GM23338 (cell line): ENCODE measurements around the gene SLX9. TPM values are rescaled to one million over a fixed set of nuclear protein-coding genes. Genes with fewer than 3 reads are reported as not detected.

Experiments used
- ATAC-seq: fragments of 200-7000 bp; cut with Tn5 transposase; 3 replicates; pipeline ENCODE4 v1.9.1; 2020
- DNase-seq: peaks from one replicate; pipeline ENCODE4 v3.0.0-alpha.2; 2015; ENCODE audit warnings: low spot score
- H2AFZ ChIP-seq: fragments of 200-600 bp; sonication (generic); 2 replicates; pipeline ENCODE4 v1.8.0; 2016; ENCODE audit warnings: antibody characterized with exemption, mild to moderate bottlenecking, moderate library complexity
- H3F3A ChIP-seq: fragments of 200-600 bp; sonication (generic); replicated peaks from 2 replicates; pipeline ENCODE4 v1.8.0; 2017; ENCODE audit warnings: antibody characterized with exemption, mixed run types, low read depth
- H3K27ac ChIP-seq: fragments of 200-600 bp; sonication (generic); 2 replicates; pipeline ENCODE4 v1.6.1; 2016; ENCODE audit warnings: low read depth
- H3K27me3 ChIP-seq: fragments of 200-600 bp; sonication (generic); 2 replicates; pipeline ENCODE4 v1.8.0; 2016; ENCODE audit warnings: mild to moderate bottlenecking, mixed run types, moderate library complexity; ENCODE audit not compliant: insufficient read depth
- H3K36me3 ChIP-seq: fragments of 200-600 bp; sonication (generic); 2 replicates; pipeline ENCODE4 v1.8.0; 2016; ENCODE audit warnings: mild to moderate bottlenecking; ENCODE audit not compliant: insufficient read depth
- H3K4me1 ChIP-seq: fragments of 200-600 bp; sonication (generic); 2 replicates; pipeline ENCODE4 v1.8.0; 2016; ENCODE audit warnings: mild to moderate bottlenecking, moderate library complexity; ENCODE audit not compliant: insufficient read depth
- H3K4me2 ChIP-seq: fragments of 200-600 bp; sonication (generic); 2 replicates; pipeline ENCODE4 v1.7.1; 2017; ENCODE audit warnings: mixed run types
- H3K4me3 ChIP-seq: fragments of 200-600 bp; sonication (generic); 2 replicates; pipeline ENCODE4 v1.6.1; 2016; ENCODE audit warnings: mixed run types
- H3K79me2 ChIP-seq: fragments of 200-600 bp; sonication (generic); replicated peaks from 2 replicates; pipeline ENCODE4 v1.8.0; 2017; ENCODE audit warnings: mild to moderate bottlenecking; ENCODE audit not compliant: insufficient read depth
- H3K9me2 ChIP-seq: fragments of 200-600 bp; sonication (generic); 2 replicates; pipeline ENCODE4 v1.8.0; 2017; ENCODE audit not compliant: insufficient read depth
- H4K20me1 ChIP-seq: fragments of 200-600 bp; sonication (generic); replicated peaks from 2 replicates; pipeline ENCODE4 v1.8.0; 2017; ENCODE audit warnings: mild to moderate bottlenecking; ENCODE audit not compliant: insufficient read depth
- H3K27ac Mint-ChIP-seq: 2 replicates; pipeline ENCODE4 v1.8.0; 2020; ENCODE audit warnings: inconsistent platforms, mild to moderate bottlenecking, moderate library complexity, mixed read lengths
- H3K27me3 Mint-ChIP-seq: 3 replicates; pipeline ENCODE4 v1.8.0; 2022; ENCODE audit warnings: low read depth, mild to moderate bottlenecking, moderate library complexity, mixed read lengths, inconsistent platforms; ENCODE audit not compliant: insufficient read depth, poor library complexity
- H3K36me3 Mint-ChIP-seq: 3 replicates; pipeline ENCODE4 v1.8.0; 2021; ENCODE audit warnings: low read depth, mild to moderate bottlenecking, inconsistent platforms, moderate library complexity, mixed read lengths
- H3K4me1 Mint-ChIP-seq: 3 replicates; pipeline ENCODE4 v1.8.0; 2020; ENCODE audit warnings: mild to moderate bottlenecking, inconsistent platforms, mixed read lengths
- H3K4me3 Mint-ChIP-seq: 3 replicates; pipeline ENCODE4 v1.8.0; 2021; ENCODE audit warnings: moderate library complexity, mild to moderate bottlenecking, inconsistent platforms, mixed read lengths
- H3K9me3 Mint-ChIP-seq: 3 replicates; pipeline ENCODE4 v1.8.0; 2020; ENCODE audit warnings: moderate library complexity, mild to moderate bottlenecking, inconsistent platforms, mixed read lengths
- CREB1 ChIP-seq: fragments of 250-450 bp; sonication (Bioruptor Pico); IDR thresholded peaks from 2 replicates; pipeline ENCODE4 v1.5.0; 2020; ENCODE audit warnings: low read depth, mild to moderate bottlenecking, moderate library complexity
- EZH2 ChIP-seq: fragments of 200-600 bp; sonication (generic); IDR thresholded peaks from one replicate; pipeline ENCODE4 v1.8.0; 2017; ENCODE audit warnings: antibody characterized with exemption, mild to moderate bottlenecking, low read depth; ENCODE audit not compliant: unreplicated experiment
- EZH2phosphoT487 ChIP-seq: fragments of 200-600 bp; sonication (generic); IDR thresholded peaks from one replicate; pipeline ENCODE4 v1.8.1; 2018; ENCODE audit warnings: antibody characterized with exemption; ENCODE audit not compliant: unreplicated experiment
- JUNB ChIP-seq: IDR thresholded peaks from one replicate; pipeline ENCODE4 v1.6.1; 2016; ENCODE audit warnings: antibody characterized with exemption; ENCODE audit not compliant: unreplicated experiment
- NANOG ChIP-seq: IDR thresholded peaks from 2 replicates; pipeline ENCODE4 v1.6.1; 2016; ENCODE audit warnings: antibody characterized with exemption, borderline replicate concordance
- POLR2AphosphoS5 ChIP-seq: IDR thresholded peaks from 2 replicates; pipeline ENCODE4 v1.6.1; 2016; ENCODE audit warnings: antibody characterized with exemption, low read depth
- STAT1 ChIP-seq: IDR thresholded peaks from one replicate; pipeline ENCODE4 v1.6.1; 2016; ENCODE audit warnings: antibody characterized with exemption; ENCODE audit not compliant: unreplicated experiment
- ZNF114 ChIP-seq: fragments of 250-450 bp; sonication (Bioruptor Pico); IDR thresholded peaks from 2 replicates; pipeline ENCODE4 v1.5.0; 2020; ENCODE audit warnings: mild to moderate bottlenecking, moderate library complexity
- ZNF331 ChIP-seq: fragments of 250-450 bp; sonication (Bioruptor Pico); IDR thresholded peaks from 2 replicates; pipeline ENCODE4 v1.5.0; 2020; ENCODE audit warnings: low read depth, mild to moderate bottlenecking, moderate library complexity
- polyA plus RNA-seq: library from polyadenylated mRNA; unstranded; fragments of >200 nt; fragmentation: Nextera tagmentation; extraction: Ambion mirVana; gene quantifications from 2 replicates; pipeline ENCODE4 v1.2.1, GENCODE V29; 2016
- total RNA-seq: library from RNA; depleted of rRNA; stranded (reverse); fragments of >200 nt; shearing (Covaris generic); gene quantifications from 2 replicates; pipeline ENCODE4 v1.2.3, GENCODE V29; 2014
- TF ChIP-seq, protein P1 (sequence below): fragments of 250-450 bp; sonication (Bioruptor Pico); IDR thresholded peaks from 2 replicates; pipeline ENCODE4 v1.5.0; 2020; ENCODE audit warnings: mild to moderate bottlenecking, moderate library complexity
- TF ChIP-seq, protein P2 (sequence below): IDR thresholded peaks from 2 replicates; pipeline ENCODE4 v1.6.1; 2016; ENCODE audit warnings: antibody characterized with exemption
- TF ChIP-seq, protein P3 (sequence below): IDR thresholded peaks from one replicate; pipeline ENCODE4 v1.6.1; 2018; ENCODE audit warnings: antibody characterized with exemption; ENCODE audit not compliant: unreplicated experiment
- TF ChIP-seq, protein P4 (sequence below), 2 experiments: fragments of 200-600 bp in 1 of 2; sonication (generic) in 1 of 2; conservative IDR thresholded peaks; 2 replicates each; pipeline versions ENCODE4 v1.5.1 to v1.6.1; 2016 to 2017; ENCODE audit warnings: antibody characterized with exemption in 2 of 2, low read depth in 2 of 2, mild to moderate bottlenecking in 2 of 2, moderate library complexity in 1 of 2

SLX9 gene
- total and polyA plus RNA-seq, 2 experiments from 2014 or later, result 41.5 to 46.9 TPM

DNA sequence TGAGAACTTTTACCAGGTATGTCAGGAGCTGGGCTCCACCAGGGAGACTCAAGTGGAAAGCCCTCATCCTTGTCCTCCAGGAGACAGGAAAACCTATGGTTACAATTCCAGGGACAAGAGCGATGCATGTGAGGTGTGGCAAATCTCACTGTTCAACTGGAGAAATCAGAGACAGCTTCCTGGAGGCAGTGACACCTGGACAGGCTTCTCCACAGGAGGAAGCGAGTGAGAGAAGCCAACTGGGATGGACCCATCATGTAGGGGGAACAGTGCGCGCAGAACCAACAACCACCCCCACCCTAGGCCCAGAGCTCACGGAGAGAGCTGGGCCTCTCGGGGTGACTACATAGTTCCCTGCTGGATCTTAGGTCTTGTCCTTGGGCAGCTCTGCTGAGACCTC is 5.6 kb upstream of the SLX9 start (continued):
- TF ChIP-seq, protein P1, sequence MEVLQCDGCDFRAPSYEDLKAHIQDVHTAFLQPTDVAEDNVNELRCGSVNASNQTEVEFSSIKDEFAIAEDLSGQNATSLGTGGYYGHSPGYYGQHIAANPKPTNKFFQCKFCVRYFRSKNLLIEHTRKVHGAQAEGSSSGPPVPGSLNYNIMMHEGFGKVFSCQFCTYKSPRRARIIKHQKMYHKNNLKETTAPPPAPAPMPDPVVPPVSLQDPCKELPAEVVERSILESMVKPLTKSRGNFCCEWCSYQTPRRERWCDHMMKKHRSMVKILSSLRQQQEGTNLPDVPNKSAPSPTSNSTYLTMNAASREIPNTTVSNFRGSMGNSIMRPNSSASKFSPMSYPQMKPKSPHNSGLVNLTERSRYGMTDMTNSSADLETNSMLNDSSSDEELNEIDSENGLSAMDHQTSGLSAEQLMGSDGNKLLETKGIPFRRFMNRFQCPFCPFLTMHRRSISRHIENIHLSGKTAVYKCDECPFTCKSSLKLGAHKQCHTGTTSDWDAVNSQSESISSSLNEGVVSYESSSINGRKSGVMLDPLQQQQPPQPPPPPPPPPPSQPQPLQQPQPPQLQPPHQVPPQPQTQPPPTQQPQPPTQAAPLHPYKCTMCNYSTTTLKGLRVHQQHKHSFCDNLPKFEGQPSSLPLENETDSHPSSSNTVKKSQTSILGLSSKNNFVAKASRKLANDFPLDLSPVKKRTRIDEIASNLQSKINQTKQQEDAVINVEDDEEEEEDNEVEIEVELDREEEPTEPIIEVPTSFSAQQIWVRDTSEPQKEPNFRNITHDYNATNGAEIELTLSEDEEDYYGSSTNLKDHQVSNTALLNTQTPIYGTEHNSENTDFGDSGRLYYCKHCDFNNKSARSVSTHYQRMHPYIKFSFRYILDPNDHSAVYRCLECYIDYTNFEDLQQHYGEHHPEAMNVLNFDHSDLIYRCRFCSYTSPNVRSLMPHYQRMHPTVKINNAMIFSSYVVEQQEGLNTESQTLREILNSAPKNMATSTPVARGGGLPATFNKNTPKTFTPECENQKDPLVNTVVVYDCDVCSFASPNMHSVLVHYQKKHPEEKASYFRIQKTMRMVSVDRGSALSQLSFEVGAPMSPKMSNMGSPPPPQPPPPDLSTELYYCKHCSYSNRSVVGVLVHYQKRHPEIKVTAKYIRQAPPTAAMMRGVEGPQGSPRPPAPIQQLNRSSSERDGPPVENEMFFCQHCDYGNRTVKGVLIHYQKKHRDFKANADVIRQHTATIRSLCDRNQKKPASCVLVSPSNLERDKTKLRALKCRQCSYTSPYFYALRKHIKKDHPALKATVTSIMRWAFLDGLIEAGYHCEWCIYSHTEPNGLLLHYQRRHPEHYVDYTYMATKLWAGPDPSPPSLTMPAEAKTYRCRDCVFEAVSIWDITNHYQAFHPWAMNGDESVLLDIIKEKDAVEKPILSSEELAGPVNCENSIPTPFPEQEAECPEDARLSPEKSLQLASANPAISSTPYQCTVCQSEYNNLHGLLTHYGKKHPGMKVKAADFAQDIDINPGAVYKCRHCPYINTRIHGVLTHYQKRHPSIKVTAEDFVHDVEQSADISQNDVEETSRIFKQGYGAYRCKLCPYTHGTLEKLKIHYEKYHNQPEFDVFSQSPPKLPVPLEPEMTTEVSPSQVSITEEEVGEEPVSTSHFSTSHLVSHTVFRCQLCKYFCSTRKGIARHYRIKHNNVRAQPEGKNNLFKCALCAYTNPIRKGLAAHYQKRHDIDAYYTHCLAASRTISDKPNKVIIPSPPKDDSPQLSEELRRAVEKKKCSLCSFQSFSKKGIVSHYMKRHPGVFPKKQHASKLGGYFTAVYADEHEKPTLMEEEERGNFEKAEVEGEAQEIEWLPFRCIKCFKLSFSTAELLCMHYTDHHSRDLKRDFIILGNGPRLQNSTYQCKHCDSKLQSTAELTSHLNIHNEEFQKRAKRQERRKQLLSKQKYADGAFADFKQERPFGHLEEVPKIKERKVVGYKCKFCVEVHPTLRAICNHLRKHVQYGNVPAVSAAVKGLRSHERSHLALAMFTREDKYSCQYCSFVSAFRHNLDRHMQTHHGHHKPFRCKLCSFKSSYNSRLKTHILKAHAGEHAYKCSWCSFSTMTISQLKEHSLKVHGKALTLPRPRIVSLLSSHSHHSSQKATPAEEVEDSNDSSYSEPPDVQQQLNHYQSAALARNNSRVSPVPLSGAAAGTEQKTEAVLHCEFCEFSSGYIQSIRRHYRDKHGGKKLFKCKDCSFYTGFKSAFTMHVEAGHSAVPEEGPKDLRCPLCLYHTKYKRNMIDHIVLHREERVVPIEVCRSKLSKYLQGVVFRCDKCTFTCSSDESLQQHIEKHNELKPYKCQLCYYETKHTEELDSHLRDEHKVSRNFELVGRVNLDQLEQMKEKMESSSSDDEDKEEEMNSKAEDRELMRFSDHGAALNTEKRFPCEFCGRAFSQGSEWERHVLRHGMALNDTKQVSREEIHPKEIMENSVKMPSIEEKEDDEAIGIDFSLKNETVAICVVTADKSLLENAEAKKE, result no peak

DNA sequence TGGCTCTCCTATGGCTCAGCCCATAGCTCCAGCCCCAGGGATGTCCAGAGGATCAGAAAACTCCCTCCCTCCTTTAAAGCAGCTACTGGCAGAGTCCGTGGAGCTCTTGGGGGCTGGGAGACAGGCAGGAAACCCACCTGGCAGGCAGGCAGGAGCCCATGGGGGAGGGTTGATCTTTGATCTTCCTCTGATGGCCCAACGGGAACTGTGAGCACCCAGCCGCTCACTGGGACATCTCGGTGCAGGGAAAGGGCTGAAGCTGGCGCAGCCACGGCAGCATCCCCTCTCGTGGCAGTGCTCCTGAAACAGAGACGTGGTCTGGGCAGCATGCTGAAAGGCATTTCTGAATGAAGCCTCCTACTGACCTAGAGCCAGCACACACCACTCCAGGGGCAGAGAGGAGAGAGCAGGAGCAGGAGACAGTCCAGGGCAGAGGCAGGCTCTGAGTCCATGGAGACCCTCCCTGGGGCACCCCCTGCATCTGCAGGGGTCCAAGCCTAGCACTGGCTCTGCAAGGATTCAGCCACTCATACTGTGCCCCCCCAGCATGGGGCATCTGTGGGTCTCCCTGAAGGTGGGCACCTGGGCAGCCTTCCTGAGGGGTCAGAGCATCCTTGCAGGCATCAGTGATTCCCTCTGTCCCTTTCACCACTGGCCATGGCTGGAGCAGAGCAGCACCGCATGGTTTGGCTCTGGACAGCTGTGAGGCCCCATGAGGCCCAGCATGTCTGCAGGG is 4.9 kb upstream of the SLX9 start:
- H3K4me3 Mint-ChIP-seq, result no peak overlapping the region
- Histone ChIP-seq H3K9me2 (no peaks in the 10 kb centered on the region), H3K4me2 (no peak overlapping the region), H4K20me1 (no peaks in the 10 kb centered on the region), H3K4me3 (no peak overlapping the region), H2AFZ (no peak overlapping the region), H3K27ac (no peak overlapping the region), H3K27me3 (peaks cover 58% of the 10 kb centered on the region), H3K79me2 (peaks cover 4% of the 10 kb centered on the region), H3F3A (no peaks in the 10 kb centered on the region; the same call in 1 of the 2 replicates), H3K4me1 (peaks cover 9% of the 10 kb centered on the region; the same call in 1 of the 2 replicates), H3K36me3 (no peaks in the 10 kb centered on the region)
- no peak for ATAC-seq
- H3K27ac Mint-ChIP-seq, result no peak overlapping the region
- peaks cover 46% of the 10 kb centered on the region for H3K27me3 Mint-ChIP-seq
- H3K4me1 Mint-ChIP-seq, result peaks cover 18% of the 10 kb centered on the region; the same call in 2 of the 3 replicates
- DNase-seq, result no peak
- no peaks in the 10 kb centered on the region for H3K36me3 Mint-ChIP-seq
- H3K9me3 Mint-ChIP-seq, result no peaks in the 10 kb centered on the region
- TF ChIP-seq ZNF114 (CRISPR knock-in tag) (no peak), JUNB (no peak), EZH2 (no peak), POLR2AphosphoS5 (no peak), ZNF331 (CRISPR knock-in tag) (no peak), STAT1 (no peak), CREB1 (CRISPR knock-in tag) (no peak), EZH2phosphoT487 (no peak), NANOG (no peak)
- TF ChIP-seq, protein P2, sequence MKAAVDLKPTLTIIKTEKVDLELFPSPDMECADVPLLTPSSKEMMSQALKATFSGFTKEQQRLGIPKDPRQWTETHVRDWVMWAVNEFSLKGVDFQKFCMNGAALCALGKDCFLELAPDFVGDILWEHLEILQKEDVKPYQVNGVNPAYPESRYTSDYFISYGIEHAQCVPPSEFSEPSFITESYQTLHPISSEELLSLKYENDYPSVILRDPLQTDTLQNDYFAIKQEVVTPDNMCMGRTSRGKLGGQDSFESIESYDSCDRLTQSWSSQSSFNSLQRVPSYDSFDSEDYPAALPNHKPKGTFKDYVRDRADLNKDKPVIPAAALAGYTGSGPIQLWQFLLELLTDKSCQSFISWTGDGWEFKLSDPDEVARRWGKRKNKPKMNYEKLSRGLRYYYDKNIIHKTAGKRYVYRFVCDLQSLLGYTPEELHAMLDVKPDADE, result no peak
- TF ChIP-seq, protein P3, sequence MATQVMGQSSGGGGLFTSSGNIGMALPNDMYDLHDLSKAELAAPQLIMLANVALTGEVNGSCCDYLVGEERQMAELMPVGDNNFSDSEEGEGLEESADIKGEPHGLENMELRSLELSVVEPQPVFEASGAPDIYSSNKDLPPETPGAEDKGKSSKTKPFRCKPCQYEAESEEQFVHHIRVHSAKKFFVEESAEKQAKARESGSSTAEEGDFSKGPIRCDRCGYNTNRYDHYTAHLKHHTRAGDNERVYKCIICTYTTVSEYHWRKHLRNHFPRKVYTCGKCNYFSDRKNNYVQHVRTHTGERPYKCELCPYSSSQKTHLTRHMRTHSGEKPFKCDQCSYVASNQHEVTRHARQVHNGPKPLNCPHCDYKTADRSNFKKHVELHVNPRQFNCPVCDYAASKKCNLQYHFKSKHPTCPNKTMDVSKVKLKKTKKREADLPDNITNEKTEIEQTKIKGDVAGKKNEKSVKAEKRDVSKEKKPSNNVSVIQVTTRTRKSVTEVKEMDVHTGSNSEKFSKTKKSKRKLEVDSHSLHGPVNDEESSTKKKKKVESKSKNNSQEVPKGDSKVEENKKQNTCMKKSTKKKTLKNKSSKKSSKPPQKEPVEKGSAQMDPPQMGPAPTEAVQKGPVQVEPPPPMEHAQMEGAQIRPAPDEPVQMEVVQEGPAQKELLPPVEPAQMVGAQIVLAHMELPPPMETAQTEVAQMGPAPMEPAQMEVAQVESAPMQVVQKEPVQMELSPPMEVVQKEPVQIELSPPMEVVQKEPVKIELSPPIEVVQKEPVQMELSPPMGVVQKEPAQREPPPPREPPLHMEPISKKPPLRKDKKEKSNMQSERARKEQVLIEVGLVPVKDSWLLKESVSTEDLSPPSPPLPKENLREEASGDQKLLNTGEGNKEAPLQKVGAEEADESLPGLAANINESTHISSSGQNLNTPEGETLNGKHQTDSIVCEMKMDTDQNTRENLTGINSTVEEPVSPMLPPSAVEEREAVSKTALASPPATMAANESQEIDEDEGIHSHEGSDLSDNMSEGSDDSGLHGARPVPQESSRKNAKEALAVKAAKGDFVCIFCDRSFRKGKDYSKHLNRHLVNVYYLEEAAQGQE, result no peak
- TF ChIP-seq, protein P4, sequence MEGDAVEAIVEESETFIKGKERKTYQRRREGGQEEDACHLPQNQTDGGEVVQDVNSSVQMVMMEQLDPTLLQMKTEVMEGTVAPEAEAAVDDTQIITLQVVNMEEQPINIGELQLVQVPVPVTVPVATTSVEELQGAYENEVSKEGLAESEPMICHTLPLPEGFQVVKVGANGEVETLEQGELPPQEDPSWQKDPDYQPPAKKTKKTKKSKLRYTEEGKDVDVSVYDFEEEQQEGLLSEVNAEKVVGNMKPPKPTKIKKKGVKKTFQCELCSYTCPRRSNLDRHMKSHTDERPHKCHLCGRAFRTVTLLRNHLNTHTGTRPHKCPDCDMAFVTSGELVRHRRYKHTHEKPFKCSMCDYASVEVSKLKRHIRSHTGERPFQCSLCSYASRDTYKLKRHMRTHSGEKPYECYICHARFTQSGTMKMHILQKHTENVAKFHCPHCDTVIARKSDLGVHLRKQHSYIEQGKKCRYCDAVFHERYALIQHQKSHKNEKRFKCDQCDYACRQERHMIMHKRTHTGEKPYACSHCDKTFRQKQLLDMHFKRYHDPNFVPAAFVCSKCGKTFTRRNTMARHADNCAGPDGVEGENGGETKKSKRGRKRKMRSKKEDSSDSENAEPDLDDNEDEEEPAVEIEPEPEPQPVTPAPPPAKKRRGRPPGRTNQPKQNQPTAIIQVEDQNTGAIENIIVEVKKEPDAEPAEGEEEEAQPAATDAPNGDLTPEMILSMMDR (conservative IDR thresholded peaks at IDR 0.05; ENCODE audit: low read depth in 2 of 2), result no peak
